ENCODE measurements around the gene CLDN1. TPM values are rescaled to one million over a fixed set of nuclear protein-coding genes. Genes with fewer than 3 reads are reported as not detected.

The CLDN1 gene
- total RNA-seq, 1 donor from 2014 or later = 9.7 TPM

DNA sequence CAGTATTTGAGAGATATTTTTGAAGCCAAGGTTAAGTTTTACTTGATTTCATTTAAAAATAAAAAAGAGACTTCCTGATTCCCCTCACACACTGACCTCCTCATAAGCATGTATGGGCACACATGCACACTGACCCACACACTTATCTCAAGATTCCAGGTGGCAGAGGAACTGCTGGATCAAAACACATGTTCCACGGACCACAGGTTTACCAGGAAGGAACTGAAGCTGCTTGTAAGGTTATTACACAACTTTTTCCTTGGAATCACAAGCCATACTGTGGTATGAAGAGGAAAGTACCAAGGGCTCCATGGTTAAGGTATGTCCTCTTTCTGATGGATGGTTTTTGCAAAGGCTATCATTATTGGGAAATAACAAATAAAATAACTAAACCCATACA is 7.5 kb downstream of the CLDN1 start:
- Mint-ChIP-seq H3K9me3 (no peaks in the 10 kb centered on the region), H3K4me3 (no peak overlapping the region), H3K36me3 (no peaks in the 10 kb centered on the region), H3K27me3 (peaks cover 15% of the 10 kb centered on the region), H3K4me1 (ENCODE audit: unreplicated experiment) (no peaks in the 10 kb centered on the region), H3K27ac (no peak overlapping the region)
- no peak for DNase-seq (ENCODE audit: extremely low spot score, unreplicated experiment)
- TF ChIP-seq, protein P1, sequence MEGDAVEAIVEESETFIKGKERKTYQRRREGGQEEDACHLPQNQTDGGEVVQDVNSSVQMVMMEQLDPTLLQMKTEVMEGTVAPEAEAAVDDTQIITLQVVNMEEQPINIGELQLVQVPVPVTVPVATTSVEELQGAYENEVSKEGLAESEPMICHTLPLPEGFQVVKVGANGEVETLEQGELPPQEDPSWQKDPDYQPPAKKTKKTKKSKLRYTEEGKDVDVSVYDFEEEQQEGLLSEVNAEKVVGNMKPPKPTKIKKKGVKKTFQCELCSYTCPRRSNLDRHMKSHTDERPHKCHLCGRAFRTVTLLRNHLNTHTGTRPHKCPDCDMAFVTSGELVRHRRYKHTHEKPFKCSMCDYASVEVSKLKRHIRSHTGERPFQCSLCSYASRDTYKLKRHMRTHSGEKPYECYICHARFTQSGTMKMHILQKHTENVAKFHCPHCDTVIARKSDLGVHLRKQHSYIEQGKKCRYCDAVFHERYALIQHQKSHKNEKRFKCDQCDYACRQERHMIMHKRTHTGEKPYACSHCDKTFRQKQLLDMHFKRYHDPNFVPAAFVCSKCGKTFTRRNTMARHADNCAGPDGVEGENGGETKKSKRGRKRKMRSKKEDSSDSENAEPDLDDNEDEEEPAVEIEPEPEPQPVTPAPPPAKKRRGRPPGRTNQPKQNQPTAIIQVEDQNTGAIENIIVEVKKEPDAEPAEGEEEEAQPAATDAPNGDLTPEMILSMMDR (conservative IDR thresholded peaks at IDR 0.05) = no peak

DNA sequence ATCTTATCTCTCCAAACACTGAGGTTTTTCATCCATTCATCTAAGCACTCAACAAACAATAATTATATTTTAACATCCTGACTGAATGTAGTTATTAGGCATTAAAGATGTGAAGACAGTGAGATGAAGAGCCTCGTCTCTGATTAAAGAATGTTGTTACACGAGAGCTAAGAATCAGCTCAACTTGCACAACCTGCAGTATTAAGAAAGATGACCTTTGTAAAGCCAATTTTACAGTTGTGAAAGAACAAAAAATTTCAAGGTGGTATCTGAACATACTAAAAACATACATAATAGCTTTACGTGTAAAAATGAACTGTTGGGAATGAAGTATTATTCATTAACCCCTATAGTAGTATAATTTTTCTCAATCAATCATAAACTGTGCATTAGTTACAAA is 12.8 kb downstream of the CLDN1 start:
- TF ChIP-seq, protein P1 (conservative IDR thresholded peaks at IDR 0.05) = no peak
- DNase-seq (ENCODE audit: extremely low spot score, unreplicated experiment) = no peak
- Mint-ChIP-seq H3K27ac (no peak overlapping the region), H3K4me3 (no peak overlapping the region), H3K27me3 (no peaks in the 10 kb centered on the region), H3K9me3 (no peaks in the 10 kb centered on the region), H3K36me3 (no peaks in the 10 kb centered on the region), H3K4me1 (ENCODE audit: unreplicated experiment) (peaks cover 8% of the 10 kb centered on the region)

DNA sequence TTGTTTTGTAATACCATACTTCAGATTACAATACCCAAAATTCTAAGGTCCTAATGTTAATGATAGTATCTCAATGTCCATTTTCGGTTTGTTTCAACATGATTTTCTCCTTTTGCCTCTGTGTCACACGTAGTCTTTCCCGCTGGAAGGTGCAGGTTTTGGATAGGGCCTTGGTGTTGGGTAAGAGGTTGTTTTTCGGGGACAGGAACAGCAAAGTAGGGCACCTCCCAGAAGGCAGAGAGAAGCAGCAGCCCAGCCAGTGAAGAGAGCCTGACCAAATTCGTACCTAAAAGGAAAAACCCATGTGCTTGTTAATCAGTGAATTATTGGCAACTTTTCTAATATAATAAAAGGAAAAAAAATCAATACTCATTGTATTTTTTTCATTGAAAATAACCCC is 14.1 kb downstream of the CLDN1 start:
- no peak for DNase-seq (ENCODE audit: extremely low spot score, unreplicated experiment)
- H3K36me3 Mint-ChIP-seq = no peaks in the 10 kb centered on the region
- H3K27ac Mint-ChIP-seq = no peak overlapping the region
- no peaks in the 10 kb centered on the region for H3K9me3 Mint-ChIP-seq
- H3K4me1 Mint-ChIP-seq (ENCODE audit: unreplicated experiment) = peaks cover 8% of the 10 kb centered on the region
- H3K27me3 Mint-ChIP-seq = no peaks in the 10 kb centered on the region
- TF ChIP-seq, protein P1 (conservative IDR thresholded peaks at IDR 0.05) = no peak
- H3K4me3 Mint-ChIP-seq = no peak overlapping the region

DNA sequence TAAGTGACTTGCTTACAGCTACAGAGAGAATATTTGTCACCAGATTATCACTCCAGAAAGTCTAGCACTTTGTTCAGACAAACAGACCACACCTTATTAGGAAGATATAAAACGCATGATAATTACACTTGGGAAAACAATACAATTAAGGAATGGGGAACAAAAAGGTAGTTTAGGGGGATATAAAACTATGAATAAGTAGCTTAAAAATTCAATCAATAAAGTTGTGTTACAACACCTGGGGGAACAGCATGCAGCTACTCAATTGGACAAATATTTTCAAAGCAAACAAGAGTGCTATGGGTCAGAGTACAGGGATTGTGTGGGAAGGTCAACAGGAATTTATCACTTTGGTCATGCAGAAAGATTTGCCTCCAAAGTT is 15.1 kb downstream of the CLDN1 start:
- Mint-ChIP-seq H3K9me3 (no peaks in the 10 kb centered on the region), H3K4me3 (no peak overlapping the region), H3K27me3 (no peaks in the 10 kb centered on the region), H3K4me1 (ENCODE audit: unreplicated experiment) (peaks cover 8% of the 10 kb centered on the region), H3K36me3 (no peaks in the 10 kb centered on the region), H3K27ac (peak overlapping the region; percentile 76)
- TF ChIP-seq, protein P1 (conservative IDR thresholded peaks at IDR 0.05) = no peak
- DNase-seq (ENCODE audit: extremely low spot score, unreplicated experiment) = no peak

DNA sequence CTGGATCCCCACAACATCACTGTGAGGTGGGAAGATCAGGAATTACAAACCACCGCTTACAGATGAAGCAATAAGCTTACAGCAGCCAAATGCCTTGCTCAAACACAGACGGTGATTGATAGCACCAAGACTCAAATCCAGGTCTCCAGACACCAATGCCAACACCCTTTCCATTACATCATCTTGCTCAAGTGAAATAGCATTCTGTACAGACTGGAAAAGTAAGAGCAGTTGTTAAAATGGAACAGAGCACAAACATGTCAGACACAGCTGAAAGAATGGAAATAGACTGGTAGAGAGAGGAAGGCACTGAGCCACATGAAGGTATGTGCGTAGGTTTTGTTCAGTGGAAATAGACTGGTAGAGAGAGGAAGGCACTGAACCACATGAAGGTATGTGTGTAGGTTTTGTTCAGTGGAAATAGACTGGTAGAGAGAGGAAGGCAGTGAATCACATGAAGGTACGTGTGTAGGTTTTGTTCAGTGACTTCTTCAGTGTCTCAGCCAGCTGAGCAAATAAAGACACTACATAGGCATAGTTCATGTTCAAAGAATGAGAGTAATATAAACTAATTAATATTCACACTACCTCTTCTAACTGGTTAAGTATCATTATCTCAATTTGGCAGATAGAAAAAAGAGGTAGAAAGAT is 15.6 kb downstream of the CLDN1 start:
- no peak for DNase-seq (ENCODE audit: extremely low spot score, unreplicated experiment)
- H3K9me3 Mint-ChIP-seq = no peaks in the 10 kb centered on the region
- peak overlapping the region; percentile 76 for H3K27ac Mint-ChIP-seq
- TF ChIP-seq, protein P1 (conservative IDR thresholded peaks at IDR 0.05) = no peak
- H3K4me3 Mint-ChIP-seq = peak overlapping the region; percentile 0
- no peaks in the 10 kb centered on the region for H3K36me3 Mint-ChIP-seq
- H3K27me3 Mint-ChIP-seq = no peaks in the 10 kb centered on the region
- peaks cover 8% of the 10 kb centered on the region for H3K4me1 Mint-ChIP-seq (ENCODE audit: unreplicated experiment)

DNA sequence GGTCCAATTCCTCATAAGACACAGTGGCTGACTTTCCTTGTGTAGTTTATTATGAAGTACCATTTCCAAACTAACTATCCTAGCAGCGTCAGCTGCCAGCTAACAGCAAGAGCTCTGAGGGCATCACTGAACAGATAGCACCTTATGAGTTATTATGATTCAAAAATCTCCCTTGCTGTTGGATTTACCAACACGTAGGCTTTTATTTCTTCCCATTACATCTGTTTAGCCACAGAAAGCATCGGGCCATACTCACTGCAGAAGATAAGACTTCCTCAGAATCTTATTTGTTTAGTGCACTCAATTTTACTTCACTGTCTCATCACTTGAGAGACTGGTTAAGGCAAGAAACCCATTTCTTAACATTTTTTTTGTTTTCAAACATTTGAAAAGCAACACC is 16.2 kb downstream of the CLDN1 start:
- Mint-ChIP-seq H3K27ac (peak overlapping the region; percentile 76), H3K4me1 (ENCODE audit: unreplicated experiment) (peaks cover 8% of the 10 kb centered on the region), H3K36me3 (no peaks in the 10 kb centered on the region), H3K4me3 (no peak overlapping the region), H3K27me3 (no peaks in the 10 kb centered on the region), H3K9me3 (no peaks in the 10 kb centered on the region)
- TF ChIP-seq, protein P1 (conservative IDR thresholded peaks at IDR 0.05) = no peak
- no peak for DNase-seq (ENCODE audit: extremely low spot score, unreplicated experiment)

Data from type B pancreatic cell (in vitro differentiated cells).